HL-60/S4 (cell line): ENCODE results near the gene HMCES.

Experiments
- in situ Hi-C: fragments of 300-500 bp; cut with MboI; formaldehyde crosslinking; loops from 2 replicates; pipeline ENCODE4 v1.14.3; 2022; ENCODE audit warnings: low sequenced_read_pairs

HMCES gene

GRCh38 chr3:129289201-129289921, 10.7 kb downstream of the HMCES start:
- in situ Hi-C loops: no loop called here

GRCh38 chr3:129291236-129291886, 12.7 kb downstream of the HMCES start:
- in situ Hi-C loops: no loop called here

GRCh38 chr3:129295286-129295685, 16.6 kb downstream of the HMCES start:
- in situ Hi-C loops: no loop called here

- in situ Hi-C loops: no loop called here
These were observed 25.7 kb downstream of the HMCES start for GRCh38 chr3:129304146-129304961.

- in situ Hi-C loops: no loop called here
These were observed 26.2 kb downstream of the HMCES start for GRCh38 chr3:129304962-129305222.

GRCh38 chr3:129305592-129306091, 27.0 kb downstream of the HMCES start:
- in situ Hi-C loops: no loop called here

- in situ Hi-C loops: no loop called here
These were observed 30.0 kb downstream of the HMCES start for GRCh38 chr3:129308636-129309035.

GRCh38 chr3:129310111-129311011, 31.7 kb downstream of the HMCES start:
- in situ Hi-C loops: no loop called here

- in situ Hi-C loops: no loop called here
These were observed 32.6 kb downstream of the HMCES start for GRCh38 chr3:129311054-129311902.

- in situ Hi-C loops: no loop called here
These were observed 33.5 kb downstream of the HMCES start for GRCh38 chr3:129312021-129312639.

GRCh38 chr3:129312671-129313414, 34.2 kb downstream of the HMCES start:
- in situ Hi-C loops: no loop called here

- in situ Hi-C loops: no loop called here
These were observed 34.7 kb downstream of the HMCES start for GRCh38 chr3:129313415-129313664.

- in situ Hi-C loops: no loop called here
These were observed 35.2 kb downstream of the HMCES start for GRCh38 chr3:129313665-129314385.

- in situ Hi-C loops: no loop called here
These were observed 35.9 kb downstream of the HMCES start for GRCh38 chr3:129314386-129315222.

GRCh38 chr3:129315223-129315997, 36.7 kb downstream of the HMCES start:
- in situ Hi-C loops: no loop called here

GRCh38 chr3:129315998-129316247, 37.3 kb downstream of the HMCES start:
- in situ Hi-C loops: no loop called here
